HG03066 (cell line): ENCODE results near the gene TMEM37.

Experiments
- ATAC-seq: cut with Tn5 transposase; IDR thresholded peaks from one replicate; pipeline ENCODE4 v1.9.1; 2021; ENCODE audit warnings: low read depth; ENCODE audit not compliant: unreplicated experiment

Gene TMEM37

GRCh38 chr2:119431976-119432850, 559 bp downstream of the TMEM37 start:
- ATAC-seq = no peak

- ATAC-seq = no peak
Measured at GRCh38 chr2:119432851-119433522, 1.3 kb downstream of the TMEM37 start.

- ATAC-seq = no peak
Measured at GRCh38 chr2:119433636-119434327, 2.1 kb downstream of the TMEM37 start.

DNA sequence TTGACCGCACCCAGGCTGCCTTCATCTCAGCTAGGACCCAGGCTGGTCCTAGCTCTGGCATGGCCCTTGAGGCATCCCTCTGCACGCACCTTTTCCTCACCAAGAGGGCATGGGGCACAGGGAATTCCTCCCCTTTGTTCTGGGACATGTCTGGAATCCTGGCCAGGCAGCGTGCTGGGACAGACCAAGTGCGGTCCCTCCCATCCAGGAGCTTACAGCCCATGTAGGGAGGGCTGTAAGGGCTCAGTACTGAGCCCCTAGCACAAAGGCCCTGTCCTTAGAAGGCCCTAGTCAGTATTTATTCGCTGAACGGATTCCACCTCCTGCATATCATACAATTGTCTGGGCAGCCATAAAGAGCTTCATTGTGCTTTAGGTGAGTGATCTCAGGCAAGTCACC, 3.0 kb downstream of the TMEM37 start:
- no peak for ATAC-seq

DNA sequence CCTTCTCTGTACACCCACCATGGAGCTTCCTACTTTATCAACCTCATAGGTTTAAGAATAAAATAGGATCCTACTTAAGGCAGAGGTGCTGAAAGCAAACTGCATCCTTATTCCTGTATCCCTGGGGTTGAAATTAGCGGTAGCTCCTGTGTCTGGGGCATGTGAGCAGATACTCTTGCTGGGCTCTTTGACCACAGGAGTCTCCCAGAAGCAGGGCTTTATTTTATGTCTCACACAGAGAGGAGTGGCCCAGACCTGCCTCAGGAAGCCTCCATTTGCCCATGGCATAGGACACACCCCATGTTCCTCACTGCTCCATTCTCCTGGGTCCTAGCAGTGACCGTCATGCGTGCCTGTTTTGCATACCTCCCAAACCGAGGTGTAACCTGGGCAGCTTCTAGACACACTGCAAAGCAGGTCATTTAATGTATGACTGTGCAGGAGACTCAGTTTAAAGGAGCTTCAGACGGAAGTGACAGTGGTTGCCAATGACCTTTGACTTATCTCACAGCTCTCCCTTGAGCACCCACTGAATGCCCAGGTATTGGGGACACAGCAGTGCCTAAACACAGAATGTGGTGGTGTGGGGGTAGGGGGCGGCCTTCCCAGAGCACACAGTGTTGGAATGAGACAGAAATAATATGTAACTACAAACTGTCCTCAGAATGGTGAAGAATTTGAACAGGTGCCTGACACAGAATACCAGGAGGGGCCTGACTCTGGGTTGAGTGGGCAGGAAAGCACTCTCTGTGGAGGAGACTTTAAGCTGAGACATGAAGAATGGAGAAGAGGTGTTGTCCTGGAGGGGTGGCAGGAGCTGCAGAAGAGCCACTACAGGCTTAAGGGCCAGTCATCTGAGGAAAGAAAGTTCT, 3.7 kb downstream of the TMEM37 start:
- no peak for ATAC-seq

DNA sequence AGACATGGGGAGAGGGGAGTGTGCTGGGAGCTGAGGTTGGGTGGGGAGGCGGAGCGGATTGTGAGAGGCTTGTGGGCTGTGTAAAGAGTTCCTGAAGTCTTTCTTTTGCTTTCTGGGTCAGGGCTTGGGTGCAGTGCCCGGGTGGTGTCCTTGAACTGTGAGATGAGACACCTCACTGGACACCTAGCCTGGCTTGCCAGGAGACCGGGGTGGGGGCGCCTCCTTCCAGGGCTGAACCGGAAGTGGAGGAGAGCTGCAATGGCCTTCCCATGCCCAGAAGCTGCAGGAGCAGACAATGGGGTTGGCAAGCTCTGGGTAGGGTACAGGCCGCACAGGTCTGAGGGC, 4.3 kb downstream of the TMEM37 start:
- ATAC-seq = no peak

DNA sequence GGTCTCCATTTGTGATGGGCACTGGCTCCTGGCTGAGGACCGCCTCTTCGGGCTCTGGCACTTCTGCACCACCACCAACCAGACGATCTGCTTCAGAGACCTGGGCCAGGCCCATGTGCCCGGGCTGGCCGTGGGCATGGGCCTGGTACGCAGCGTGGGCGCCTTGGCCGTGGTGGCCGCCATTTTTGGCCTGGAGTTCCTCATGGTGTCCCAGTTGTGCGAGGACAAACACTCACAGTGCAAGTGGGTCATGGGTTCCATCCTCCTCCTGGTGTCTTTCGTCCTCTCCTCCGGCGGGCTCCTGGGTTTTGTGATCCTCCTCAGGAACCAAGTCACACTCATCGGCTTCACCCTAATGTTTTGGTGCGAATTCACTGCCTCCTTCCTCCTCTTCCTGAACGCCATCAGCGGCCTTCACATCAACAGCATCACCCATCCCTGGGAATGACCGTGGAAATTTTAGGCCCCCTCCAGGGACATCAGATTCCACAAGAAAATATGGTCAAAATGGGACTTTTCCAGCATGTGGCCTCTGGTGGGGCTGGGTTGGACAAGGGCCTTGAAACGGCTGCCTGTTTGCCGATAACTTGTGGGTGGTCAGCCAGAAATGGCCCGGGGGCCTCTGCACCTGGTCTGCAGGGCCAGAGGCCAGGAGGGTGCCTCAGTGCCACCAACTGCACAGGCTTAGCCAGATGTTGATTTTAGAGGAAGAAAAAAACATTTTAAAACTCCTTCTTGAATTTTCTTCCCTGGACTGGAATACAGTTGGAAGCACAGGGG, 5.5 kb downstream of the TMEM37 start:
- no peak for ATAC-seq

GRCh38 chr2:119438128-119438656, 6.5 kb downstream of the TMEM37 start:
- no peak for ATAC-seq

GRCh38 chr2:119438726-119439284, 7.2 kb downstream of the TMEM37 start:
- ATAC-seq = no peak

DNA sequence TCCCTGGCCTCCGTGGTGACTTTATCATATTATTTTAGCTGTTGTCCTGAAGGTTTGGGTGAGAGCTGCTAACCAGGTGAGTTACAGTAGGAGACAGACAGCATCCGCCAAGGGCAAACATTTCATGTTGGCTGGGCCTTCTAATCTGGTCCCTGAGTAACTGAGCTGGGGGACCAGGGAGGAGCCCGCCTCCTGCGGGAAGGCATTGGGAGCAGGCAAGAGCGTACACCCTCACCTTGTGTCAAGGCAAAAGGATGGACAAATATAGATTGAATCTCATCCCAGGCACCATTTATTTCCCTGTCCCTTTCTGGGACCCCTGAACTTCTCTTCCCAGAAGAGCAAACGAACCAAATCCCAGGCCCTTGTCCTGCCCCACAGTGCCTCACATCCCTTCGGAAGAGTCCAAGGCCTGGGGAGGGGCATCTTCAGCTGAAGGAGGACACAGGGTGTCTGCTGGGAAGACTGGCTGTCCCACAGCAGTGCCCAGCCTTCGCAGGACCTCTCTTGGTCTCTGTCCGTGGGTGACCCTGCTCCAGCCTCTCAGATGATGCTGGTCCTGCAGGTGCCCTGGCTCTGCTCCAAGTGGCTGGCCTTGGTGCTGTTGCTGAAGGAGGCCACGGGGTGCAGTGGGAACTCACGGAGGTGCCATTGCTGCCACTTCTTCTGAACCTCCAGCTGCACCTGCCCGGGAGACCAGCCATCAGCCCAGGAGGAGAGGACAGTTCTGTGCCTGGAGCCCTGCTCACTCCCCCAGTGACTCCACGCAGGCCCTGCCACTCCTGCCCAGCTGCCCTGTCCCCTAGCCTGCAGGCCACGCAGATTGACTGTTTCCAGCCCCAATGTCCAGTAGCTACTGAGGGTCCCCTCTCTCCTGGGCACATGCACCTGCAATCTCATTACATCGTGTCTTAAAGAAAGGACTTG, 8.2 kb downstream of the TMEM37 start:
- ATAC-seq = no peak

GRCh38 chr2:119440501-119440870, 8.8 kb downstream of the TMEM37 start:
- ATAC-seq = no peak

DNA sequence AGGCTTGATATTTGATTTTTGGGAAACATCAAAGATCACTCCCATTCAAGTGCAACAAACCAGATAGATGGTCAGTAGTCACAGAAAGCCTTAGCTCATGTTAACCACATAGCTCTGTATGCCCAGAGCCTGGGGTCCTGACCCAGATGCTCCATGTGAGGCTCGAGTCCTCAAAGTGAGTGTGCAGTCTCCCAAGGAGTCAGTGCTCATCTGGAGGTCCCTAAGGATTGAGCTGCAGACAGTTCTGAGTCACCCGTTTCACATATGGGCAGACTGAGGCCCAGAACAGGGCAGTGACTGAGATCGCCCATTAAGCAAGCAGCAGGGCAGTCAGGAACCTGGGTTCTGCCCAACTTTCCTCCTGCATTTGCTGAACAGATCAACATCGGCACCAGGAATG, 9.2 kb downstream of the TMEM37 start:
- no peak for ATAC-seq

DNA sequence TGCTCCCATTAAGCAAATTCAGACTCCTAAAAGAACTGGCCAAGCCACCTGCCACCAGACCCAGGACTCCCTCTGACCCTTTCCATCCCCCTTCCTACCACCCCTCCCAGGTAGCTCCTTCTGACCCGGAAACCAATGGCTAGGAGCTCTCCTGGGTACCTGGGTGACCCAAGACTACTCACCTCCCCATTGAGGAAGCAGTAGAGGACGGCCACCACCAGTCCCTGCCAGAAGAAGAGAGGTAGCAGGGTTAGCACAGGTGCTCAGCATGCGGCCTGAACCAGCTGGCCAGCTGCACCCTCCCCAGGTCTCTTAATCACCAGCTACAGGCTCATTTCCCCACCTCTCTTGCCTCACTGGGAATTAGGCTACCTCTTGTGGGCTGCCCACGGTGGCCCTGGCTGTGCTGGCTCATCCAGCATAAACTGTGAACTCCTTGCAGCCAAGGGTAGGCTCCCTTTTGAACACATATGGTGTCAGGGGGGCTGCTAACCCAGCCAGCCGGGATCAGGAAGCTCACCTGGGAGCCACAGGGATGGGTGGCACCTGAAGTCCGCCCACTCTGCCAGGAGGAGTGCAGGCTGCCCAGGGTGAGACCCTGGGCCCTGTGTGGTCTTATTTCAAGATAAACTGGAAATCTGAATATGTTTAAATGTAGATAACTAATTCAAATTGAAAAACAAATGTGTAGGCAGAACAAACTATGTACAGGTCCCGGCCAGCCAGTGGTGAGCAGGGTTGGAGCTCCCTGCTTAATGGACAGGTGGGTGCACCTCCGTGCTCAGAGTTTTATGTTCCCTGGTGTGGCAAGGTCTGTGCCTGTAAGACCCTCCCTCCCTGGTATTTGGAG, 9.9 kb downstream of the TMEM37 start:
- ATAC-seq = no peak

- ATAC-seq = no peak
Measured at GRCh38 chr2:119442226-119442619, 10.6 kb downstream of the TMEM37 start.

DNA sequence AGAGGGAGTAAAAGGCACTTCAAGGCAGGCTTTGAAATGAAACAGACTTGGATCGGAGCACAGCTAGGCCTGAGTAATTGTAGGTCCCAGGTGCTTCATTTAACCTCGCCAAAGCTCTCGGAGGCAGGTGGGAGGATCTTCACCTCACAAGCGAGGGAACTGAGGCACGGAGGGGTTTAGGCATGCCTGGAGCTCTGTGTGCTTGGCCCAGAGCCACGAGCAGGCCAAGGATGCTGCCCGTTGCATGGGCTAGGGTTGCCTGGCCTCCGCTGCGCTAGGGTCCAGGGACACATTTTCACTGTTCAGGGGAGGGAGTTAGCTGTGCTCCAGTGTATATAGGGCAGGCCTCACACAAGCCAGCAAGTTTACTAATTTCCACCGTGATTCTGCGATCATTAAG, 11.2 kb downstream of the TMEM37 start:
- ATAC-seq = no peak

- ATAC-seq = no peak
Measured at GRCh38 chr2:119446037-119446436, 14.4 kb downstream of the TMEM37 start.

DNA sequence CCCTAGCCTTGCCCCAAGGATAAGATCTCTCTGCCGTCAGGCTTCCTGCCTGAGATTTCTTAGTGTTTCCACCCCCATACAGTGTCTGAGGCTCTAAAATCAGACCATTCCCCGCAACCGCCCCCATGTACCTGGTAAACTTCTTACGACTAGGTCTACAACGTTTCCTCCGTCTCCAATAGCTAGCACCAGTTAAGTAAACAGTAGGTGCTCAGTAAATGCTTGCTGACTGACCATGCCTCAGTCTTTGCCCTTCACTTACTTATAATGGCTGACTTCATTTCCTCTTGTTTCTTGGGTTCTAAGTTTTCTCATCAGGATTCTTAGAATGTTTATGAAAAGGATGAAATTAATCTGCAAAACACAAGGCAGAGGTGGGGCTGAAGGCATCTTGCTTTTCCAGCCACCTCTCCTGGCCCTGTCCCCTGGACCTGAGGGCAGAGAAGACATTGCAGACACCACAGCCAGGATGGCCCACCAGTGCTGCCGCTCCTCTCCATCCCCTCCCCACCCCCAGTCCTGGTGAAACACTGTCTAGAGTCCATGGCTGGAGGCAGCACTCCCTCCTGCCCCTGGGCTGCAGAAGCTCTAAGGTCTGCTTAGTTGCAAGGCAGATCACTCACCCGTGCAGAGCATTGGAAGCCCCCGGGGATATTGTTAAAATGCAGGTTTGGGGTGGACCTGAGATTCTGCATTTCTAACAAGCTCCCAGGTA, 16.9 kb downstream of the TMEM37 start:
- no peak for ATAC-seq
